GM12872 (cell line): ENCODE results near the gene FUCA2.
A peak's percentile ranks its signal among the peaks of the same experiment; 100 is the strongest.

Experiments used
- TF ChIP-seq, protein P1 (sequence below): IDR thresholded peaks from 3 replicates; pipeline ENCODE4 v1.5.1; 2011; ENCODE audit warnings: low read depth, mild to moderate bottlenecking, low read length, moderate library complexity; ENCODE audit not compliant: insufficient read depth

FUCA2 gene

DNA sequence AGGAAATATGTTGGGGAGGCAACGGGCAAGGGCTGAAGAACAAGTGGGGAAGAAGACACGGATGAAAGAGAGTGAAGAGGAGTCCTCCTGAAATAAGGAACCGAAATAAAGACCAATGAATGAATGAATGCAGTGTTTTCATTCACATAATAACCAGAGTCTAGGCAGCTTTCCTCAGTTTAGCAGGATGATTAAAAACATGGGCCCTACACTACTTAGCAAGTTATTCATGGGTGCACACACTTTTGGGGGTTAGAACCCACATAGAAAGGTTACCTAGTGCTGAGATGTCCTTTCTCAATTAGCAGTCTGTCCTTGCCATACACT lies 5.9 kb upstream of the FUCA2 start:
- TF ChIP-seq, protein P1, sequence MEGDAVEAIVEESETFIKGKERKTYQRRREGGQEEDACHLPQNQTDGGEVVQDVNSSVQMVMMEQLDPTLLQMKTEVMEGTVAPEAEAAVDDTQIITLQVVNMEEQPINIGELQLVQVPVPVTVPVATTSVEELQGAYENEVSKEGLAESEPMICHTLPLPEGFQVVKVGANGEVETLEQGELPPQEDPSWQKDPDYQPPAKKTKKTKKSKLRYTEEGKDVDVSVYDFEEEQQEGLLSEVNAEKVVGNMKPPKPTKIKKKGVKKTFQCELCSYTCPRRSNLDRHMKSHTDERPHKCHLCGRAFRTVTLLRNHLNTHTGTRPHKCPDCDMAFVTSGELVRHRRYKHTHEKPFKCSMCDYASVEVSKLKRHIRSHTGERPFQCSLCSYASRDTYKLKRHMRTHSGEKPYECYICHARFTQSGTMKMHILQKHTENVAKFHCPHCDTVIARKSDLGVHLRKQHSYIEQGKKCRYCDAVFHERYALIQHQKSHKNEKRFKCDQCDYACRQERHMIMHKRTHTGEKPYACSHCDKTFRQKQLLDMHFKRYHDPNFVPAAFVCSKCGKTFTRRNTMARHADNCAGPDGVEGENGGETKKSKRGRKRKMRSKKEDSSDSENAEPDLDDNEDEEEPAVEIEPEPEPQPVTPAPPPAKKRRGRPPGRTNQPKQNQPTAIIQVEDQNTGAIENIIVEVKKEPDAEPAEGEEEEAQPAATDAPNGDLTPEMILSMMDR = no peak

DNA sequence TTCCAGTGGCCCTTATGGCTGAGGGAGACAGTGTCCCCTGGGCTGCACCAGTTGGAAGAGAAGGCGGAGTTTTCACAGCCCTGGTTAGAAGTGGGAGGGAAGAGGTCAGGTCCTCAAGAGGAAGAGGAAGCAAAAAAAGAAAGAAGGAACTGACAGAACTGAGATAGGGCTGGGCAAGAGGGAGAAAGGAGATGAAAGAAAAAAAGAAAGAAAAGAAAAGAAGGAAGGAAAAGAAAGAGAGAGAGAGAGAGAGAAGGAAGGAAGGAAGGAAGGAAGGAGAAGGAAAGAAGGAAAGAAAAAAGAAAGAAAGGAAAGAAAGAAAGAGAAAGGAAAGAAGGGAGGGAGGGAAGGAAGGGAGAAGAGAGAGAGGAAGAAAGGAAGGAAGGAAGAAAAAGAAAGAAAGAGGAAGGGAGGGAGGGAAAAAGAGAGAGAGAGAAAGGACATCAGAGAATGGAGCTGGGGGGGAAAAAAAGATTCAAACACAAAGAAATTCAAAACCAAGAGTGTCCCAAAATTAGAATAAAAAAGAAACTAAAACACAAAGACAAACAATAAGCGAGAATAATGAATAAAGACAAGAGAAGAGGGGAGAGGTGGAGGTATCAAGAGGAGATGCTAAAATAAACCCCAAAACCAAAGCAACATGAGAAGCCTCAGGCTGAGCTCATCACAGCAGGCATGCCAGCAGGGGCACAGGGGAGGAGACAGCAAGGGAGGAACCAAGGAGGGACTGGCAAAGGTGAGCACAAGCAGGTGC lies 5.3 kb upstream of the FUCA2 start:
- TF ChIP-seq, protein P1 = no peak

DNA sequence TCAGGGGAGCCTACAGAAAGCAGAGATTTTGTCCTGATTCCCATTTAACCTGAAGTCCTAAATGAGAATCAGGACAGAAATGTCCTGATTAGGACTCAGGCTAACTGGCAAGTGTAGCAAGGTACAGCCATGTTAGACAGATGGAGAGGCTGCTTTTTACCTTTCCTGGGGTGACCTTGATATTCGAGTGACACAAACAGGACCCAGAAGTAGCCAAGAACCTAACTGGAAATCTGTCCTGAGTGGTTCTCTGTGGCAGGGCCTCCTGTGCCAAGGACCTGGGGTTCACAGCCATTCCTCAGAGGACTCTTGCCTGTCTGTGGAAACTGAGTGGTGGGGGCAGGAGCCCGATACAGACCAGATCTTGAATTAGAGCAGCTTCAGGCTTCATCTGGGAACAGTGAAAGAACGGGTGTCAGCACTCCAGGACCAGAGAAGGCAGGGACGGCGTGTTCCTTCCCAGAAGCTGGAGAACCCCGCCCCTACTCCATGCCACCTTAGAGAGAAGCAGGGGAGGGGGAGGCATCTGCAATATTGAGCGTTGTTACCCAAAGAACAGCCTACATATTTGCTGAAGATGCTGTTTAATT lies 4.3 kb upstream of the FUCA2 start:
- TF ChIP-seq, protein P1 = no peak

DNA sequence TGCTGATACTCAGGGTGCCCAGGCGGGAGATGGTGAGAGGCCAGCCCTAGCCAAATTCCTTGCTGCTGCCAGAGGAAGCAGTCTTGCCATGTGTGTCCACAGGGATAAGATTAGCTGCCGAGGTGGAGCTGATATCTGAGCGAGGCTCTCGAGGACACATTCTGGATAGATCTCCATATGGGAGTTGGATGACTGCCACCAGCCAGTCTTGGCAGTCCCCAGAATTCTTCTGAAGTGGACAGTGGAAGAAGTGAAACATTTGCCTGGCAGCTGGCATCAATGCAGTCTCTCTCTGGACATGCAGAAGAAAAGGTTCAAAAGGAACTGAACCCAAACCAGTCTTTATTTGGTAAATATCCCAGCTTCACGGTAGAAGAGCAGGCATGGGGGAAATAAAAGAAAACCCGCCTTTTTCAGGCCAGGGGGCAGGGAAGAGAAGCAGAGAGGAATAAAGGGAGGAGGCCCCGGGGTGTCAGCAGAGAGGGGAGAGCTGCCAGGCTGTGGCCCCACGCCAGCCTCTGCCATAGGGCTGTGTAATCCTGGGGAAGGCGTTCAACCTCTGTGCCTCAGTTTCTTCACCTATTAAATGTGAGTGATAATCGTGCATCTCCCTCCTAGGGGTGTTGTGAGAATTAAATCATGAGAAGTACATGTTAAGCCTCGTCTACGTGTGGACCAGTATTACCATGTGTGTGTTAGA lies 3.7 kb upstream of the FUCA2 start:
- TF ChIP-seq, protein P1 = no peak

DNA sequence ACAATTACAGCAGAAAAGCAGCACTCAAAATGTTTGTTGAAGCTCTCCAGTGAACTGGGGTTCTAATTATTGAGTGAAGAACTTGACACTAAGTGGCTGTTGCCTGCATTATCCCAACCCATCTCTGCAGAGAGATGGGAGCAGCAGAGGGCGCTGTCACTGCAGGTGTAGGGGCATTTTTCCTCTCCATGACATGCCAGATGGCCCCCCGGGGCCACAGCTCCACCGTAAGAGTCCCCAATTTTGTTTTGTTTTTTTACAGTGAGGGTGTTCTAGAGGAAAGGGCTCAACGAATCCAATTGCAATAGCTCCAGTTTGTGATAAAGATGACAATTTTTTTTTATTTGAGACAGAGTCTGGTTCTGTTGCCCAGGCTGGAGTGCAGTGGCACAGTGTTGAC lies 1.9 kb upstream of the FUCA2 start:
- TF ChIP-seq, protein P1 = peak; percentile 72

DNA sequence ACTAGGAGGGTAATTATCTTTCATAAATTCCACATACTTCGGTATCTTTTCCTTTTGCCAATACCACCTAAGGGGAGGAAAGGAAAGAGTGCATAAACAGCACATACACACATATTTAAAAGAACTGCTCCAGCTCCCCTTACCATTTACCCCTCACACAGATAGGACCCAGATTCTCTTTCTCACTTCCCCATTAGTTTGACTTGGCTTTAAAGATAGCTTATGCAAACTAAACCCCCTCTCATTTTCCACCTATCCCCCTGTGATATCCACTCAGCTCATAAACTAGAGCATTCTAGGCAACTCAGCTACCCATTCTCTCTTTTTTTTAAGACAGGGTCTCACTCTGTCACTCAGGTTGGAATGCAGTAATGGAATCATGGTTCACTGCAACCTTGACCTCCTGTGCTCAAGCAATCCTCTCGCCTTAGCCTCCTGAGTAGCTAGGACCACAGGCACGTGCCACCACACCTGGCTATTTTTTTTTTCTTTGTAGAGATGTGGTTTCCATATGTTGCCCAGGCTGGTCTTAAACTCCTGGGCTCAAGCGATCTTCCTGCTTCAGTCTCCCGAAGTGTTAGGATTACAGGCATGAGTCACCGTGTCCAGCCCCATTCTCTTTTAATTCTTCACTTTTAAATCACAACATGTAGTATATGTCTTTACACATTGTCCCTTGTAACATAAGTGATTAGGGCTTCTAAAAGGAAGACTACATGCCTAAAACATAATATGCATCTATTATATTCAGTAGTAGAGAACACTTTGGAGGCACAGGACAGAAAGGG lies 4.0 kb downstream of the FUCA2 start:
- TF ChIP-seq, protein P1 = no peak

DNA sequence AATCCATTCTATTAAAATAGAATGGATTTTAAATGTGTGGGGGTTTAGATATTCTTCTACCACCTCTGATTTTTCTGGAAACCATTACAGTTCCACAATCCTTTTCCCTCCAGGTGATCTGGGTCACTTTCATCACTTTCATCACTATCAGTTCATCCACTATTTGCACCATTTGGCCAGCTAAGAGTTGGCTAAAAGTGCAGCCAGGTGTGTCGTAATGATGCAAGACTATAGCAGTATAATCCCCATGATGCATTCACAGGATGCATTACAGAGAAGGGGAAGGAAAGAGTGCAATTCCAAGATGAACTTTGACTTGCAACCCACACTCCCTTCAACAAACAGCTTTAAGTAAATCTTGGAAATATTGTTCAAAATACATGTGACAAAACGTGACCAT lies 4.9 kb downstream of the FUCA2 start:
- TF ChIP-seq, protein P1 = no peak
